ENCODE data around the gene CTDNEP1. TPM values are rescaled to one million over a fixed set of nuclear protein-coding genes. Genes with fewer than 3 reads are reported as not detected.
"Not testable (repeated sequence)": the region's sequence is repeated elsewhere in the genome, so short reads cannot be mapped to it uniquely, and the experiment has no call there.

CTDNEP1 gene
- total RNA-seq, 5 donors from 2014 or later (not counting 1 experiment from before 2014, with no cell fraction given), result 109 to 131 (median 125) TPM

- H3K27ac ChIP-seq (ENCODE audit: low read length), result no peak overlapping the region
- H3K4me1 ChIP-seq (ENCODE audit: control insufficient read depth in 1 of 2, extremely low read depth in 1 of 2, insufficient read depth in 2 of 2, low read length in 2 of 2), result peaks cover 14 to 44% of the 10 kb centered on the region in 2 experiments
- POLR2A ChIA-PET, result no interaction called here
- no peaks in the 10 kb centered on the region for H3K9me3 Mint-ChIP-seq
- no peaks in the 10 kb centered on the region for H3K27me3 ChIP-seq (replicated peaks in 1 of 2; ENCODE audit: control insufficient read depth in 2 of 2, extremely low read depth in 1 of 2, insufficient read depth in 2 of 2, low read length in 1 of 2)
- ATAC-seq (replicated peaks in 1 of 4) (no peak), DNase-seq (no peak)
- CTCF ChIA-PET, result no interaction called here
- no CpG with 5 or more reads among the region's 5 CpGs for WGBS (ENCODE audit: insufficient coverage)
- H3K27me3 Mint-ChIP-seq, result peaks cover 0 to 2% of the 10 kb centered on the region in 2 donors
- H3K4me3 ChIP-seq (ENCODE audit: control insufficient read depth in 1 of 2, extremely low read depth in 1 of 2, low read length in 1 of 2), result no peak overlapping the region
- H3K27ac Mint-ChIP-seq, result no peak overlapping the region
- H3K36me3 ChIP-seq (ENCODE audit: control insufficient read depth in 2 of 2, extremely low read depth in 1 of 2, insufficient read depth in 1 of 2, low read length in 1 of 2), result peaks cover 0 to 27% of the 10 kb centered on the region in 2 donors
- peaks cover 17% of the 10 kb centered on the region for H3K36me3 Mint-ChIP-seq
- H3K9me3 ChIP-seq, result no peaks in the 10 kb centered on the region
- no peak overlapping the region for H3K4me3 Mint-ChIP-seq
- H3K4me1 Mint-ChIP-seq, result peaks cover 45 to 51% (median 46%) of the 10 kb centered on the region in 3 donors
Observed at GRCh38 chr17:7246779-7247178, 4.8 kb downstream of the CTDNEP1 start.

GRCh38 chr17:7243838-7244237 lies 7.7 kb downstream of the CTDNEP1 start:
- H3K4me3 Mint-ChIP-seq, result peak overlapping the region in 2 of 3 donors; percentile 47 to 99
- Histone ChIP-seq H3K36me3 (ENCODE audit: control insufficient read depth in 2 of 2, extremely low read depth in 1 of 2, insufficient read depth in 1 of 2, low read length in 1 of 2) (peaks cover 0 to 39% of the 10 kb centered on the region in 2 donors), H3K4me1 (ENCODE audit: control insufficient read depth in 1 of 2, extremely low read depth in 1 of 2, insufficient read depth in 2 of 2, low read length in 2 of 2) (peaks cover 16 to 43% of the 10 kb centered on the region in 2 experiments)
- POLR2A ChIA-PET; H3K27ac Mint-ChIP-seq; H3K9me3 ChIP-seq; H3K9me3 Mint-ChIP-seq; H3K4me3 ChIP-seq (ENCODE audit: control insufficient read depth in 1 of 2, extremely low read depth in 1 of 2, low read length in 1 of 2); ATAC-seq (replicated peaks in 1 of 4); DNase-seq; H3K27me3 ChIP-seq (replicated peaks in 1 of 2; ENCODE audit: control insufficient read depth in 2 of 2, extremely low read depth in 1 of 2, insufficient read depth in 2 of 2, low read length in 1 of 2); H3K27ac ChIP-seq (ENCODE audit: low read length); H3K27me3 Mint-ChIP-seq: not testable (repeated sequence)
- peaks cover 46 to 51% (median 46%) of the 10 kb centered on the region in 3 donors for H3K4me1 Mint-ChIP-seq
- H3K36me3 Mint-ChIP-seq, result peaks cover 29% of the 10 kb centered on the region
- WGBS (ENCODE audit: insufficient coverage), result 100% methylated on average over 3 of the region's 10 CpGs
- CTCF ChIA-PET, result interaction anchor here in 1 of 2 donors (0.6 to 0.9 kb wide), 3 partner anchors 10 to 670 kb away, joined by 3 to 4 read pairs (median 3); no protein-coding TSS in a partner anchor

GRCh38 chr17:7243453-7243729 lies 8.1 kb downstream of the CTDNEP1 start:
- H3K9me3 ChIP-seq, result no peaks in the 10 kb centered on the region
- H3K27ac ChIP-seq (ENCODE audit: low read length), result peak overlapping the region; percentile 87
- Mint-ChIP-seq H3K27ac (peak overlapping the region; percentile 99 to 100), H3K9me3 (no peaks in the 10 kb centered on the region), H3K4me3 (peak overlapping the region; percentile 97 to 99 (median 98)), H3K36me3 (peaks cover 29% of the 10 kb centered on the region), H3K27me3 (peaks cover 0 to 2% of the 10 kb centered on the region in 2 donors), H3K4me1 (peaks cover 42 to 46% (median 42%) of the 10 kb centered on the region in 3 donors)
- POLR2A ChIA-PET, result no interaction called here
- CTCF ChIA-PET, result interaction anchor here in 1 of 2 donors (0.6 to 2.3 kb wide), 5 partner anchors 11 to 670 kb away, joined by 3 to 12 read pairs (median 4); partner anchors contain the start of gene TMEM102
- peaks cover 13 to 39% of the 10 kb centered on the region in 2 experiments for H3K4me1 ChIP-seq (ENCODE audit: control insufficient read depth in 1 of 2, extremely low read depth in 1 of 2, insufficient read depth in 2 of 2, low read length in 2 of 2)
- peak overlapping the region; percentile 89 to 96 for H3K4me3 ChIP-seq (ENCODE audit: control insufficient read depth in 1 of 2, extremely low read depth in 1 of 2, low read length in 1 of 2)
- DNase-seq (no peak), ATAC-seq (replicated peaks in 1 of 4) (no peak)
- peaks cover 0 to 39% of the 10 kb centered on the region in 2 donors for H3K36me3 ChIP-seq (ENCODE audit: control insufficient read depth in 2 of 2, extremely low read depth in 1 of 2, insufficient read depth in 1 of 2, low read length in 1 of 2)
- H3K27me3 ChIP-seq (replicated peaks in 1 of 2; ENCODE audit: control insufficient read depth in 2 of 2, extremely low read depth in 1 of 2, insufficient read depth in 2 of 2, low read length in 1 of 2), result no peaks in the 10 kb centered on the region
- WGBS (ENCODE audit: insufficient coverage), result 100% methylated on average over 1 of the region's 2 CpGs

GRCh38 chr17:7242717-7243452 lies 8.6 kb downstream of the CTDNEP1 start:
- DNase-seq (peak; percentile 83 to 97 (median 91)), ATAC-seq (replicated peaks in 1 of 4) (peak; percentile 45 to 51 (median 49))
- Mint-ChIP-seq H3K9me3 (no peaks in the 10 kb centered on the region), H3K36me3 (peaks cover 29% of the 10 kb centered on the region), H3K27ac (peak overlapping the region; percentile 99 to 100), H3K27me3 (peaks cover 0 to 2% of the 10 kb centered on the region in 2 donors), H3K4me3 (peak overlapping the region; percentile 97 to 99 (median 98)), H3K4me1 (peaks cover 41 to 46% (median 42%) of the 10 kb centered on the region in 3 donors)
- POLR2A ChIA-PET, result interaction anchor here (0.6 to 0.9 kb wide), 3 partner anchors 8 to 27 kb away, joined by 3 to 4 read pairs (median 3); partner anchors contain the start of gene DVL2 (in 1 of the 2)
- H3K4me1 ChIP-seq (ENCODE audit: control insufficient read depth in 1 of 2, extremely low read depth in 1 of 2, insufficient read depth in 2 of 2, low read length in 2 of 2), result peaks cover 13 to 37% of the 10 kb centered on the region in 2 experiments
- H3K4me3 ChIP-seq (ENCODE audit: control insufficient read depth in 1 of 2, extremely low read depth in 1 of 2, low read length in 1 of 2), result peak overlapping the region; percentile 89 to 96
- no peaks in the 10 kb centered on the region for H3K27me3 ChIP-seq (replicated peaks in 1 of 2; ENCODE audit: control insufficient read depth in 2 of 2, extremely low read depth in 1 of 2, insufficient read depth in 2 of 2, low read length in 1 of 2)
- peak overlapping the region; percentile 87 for H3K27ac ChIP-seq (ENCODE audit: low read length)
- WGBS (ENCODE audit: insufficient coverage), result 3% methylated on average over 49 of the region's 49 CpGs
- no peaks in the 10 kb centered on the region for H3K9me3 ChIP-seq
- CTCF ChIA-PET, result interaction anchor here in 1 of 2 donors (0.6 to 2.3 kb wide), 13 partner anchors 8 to 956 kb away, joined by 3 to 12 read pairs (median 4); partner anchors contain the start of genes ACADVL, CTDNEP1, DLG4 and ELP5
- peaks cover 0 to 39% of the 10 kb centered on the region in 2 donors for H3K36me3 ChIP-seq (ENCODE audit: control insufficient read depth in 2 of 2, extremely low read depth in 1 of 2, insufficient read depth in 1 of 2, low read length in 1 of 2)

GRCh38 chr17:7241783-7242716 lies 9.5 kb downstream of the CTDNEP1 start, which contains the start of gene GABARAP:
Gene GABARAP (minus strand): TSS chr17:7242449. CDS start chr17:7242330, 119 bp downstream.
- ATAC-seq (replicated peaks in 1 of 4), result peak; percentile 27 to 48 (median 36)
- Histone ChIP-seq H3K27me3 (replicated peaks in 1 of 2; ENCODE audit: control insufficient read depth in 2 of 2, extremely low read depth in 1 of 2, insufficient read depth in 2 of 2, low read length in 1 of 2) (no peaks in the 10 kb centered on the region), H3K9me3 (no peaks in the 10 kb centered on the region), H3K27ac (ENCODE audit: low read length) (peak within 1 kb of the TSS; percentile 87), H3K4me1 (ENCODE audit: control insufficient read depth in 1 of 2, extremely low read depth in 1 of 2, insufficient read depth in 2 of 2, low read length in 2 of 2) (peaks cover 13 to 40% of the 10 kb centered on the region in 2 experiments), H3K4me3 (ENCODE audit: control insufficient read depth in 1 of 2, extremely low read depth in 1 of 2, low read length in 1 of 2) (peak within 1 kb of the TSS; percentile 89 to 96), H3K36me3 (ENCODE audit: control insufficient read depth in 2 of 2, extremely low read depth in 1 of 2, insufficient read depth in 1 of 2, low read length in 1 of 2) (peaks cover 0 to 39% of the 10 kb centered on the region in 2 donors)
- POLR2A ChIA-PET, result interaction anchor here (0.6 to 0.9 kb wide), 3 partner anchors 8 to 27 kb away, joined by 3 to 4 read pairs (median 3); partner anchors contain the start of gene DVL2 (in 1 of the 2)
- H3K27me3 Mint-ChIP-seq, result peaks cover 0 to 2% of the 10 kb centered on the region in 2 donors
- no peaks in the 10 kb centered on the region for H3K9me3 Mint-ChIP-seq
- WGBS (ENCODE audit: insufficient coverage), result under 1% methylated on average over 50 of the region's 62 CpGs
- peak within 1 kb of the TSS; percentile 97 to 99 (median 98) for H3K4me3 Mint-ChIP-seq
- H3K4me1 Mint-ChIP-seq, result peaks cover 45 to 51% (median 46%) of the 10 kb centered on the region in 3 donors
- CTCF ChIA-PET, result interaction anchor here in 1 of 2 donors (0.6 to 2.3 kb wide), 12 partner anchors 9 to 957 kb away, joined by 3 to 12 read pairs (median 4); partner anchors contain the start of genes ACADVL, CTDNEP1, DLG4 and ELP5
- peaks cover 31% of the 10 kb centered on the region for H3K36me3 Mint-ChIP-seq
- DNase-seq, result peak; percentile 73 to 97 (median 87)
- H3K27ac Mint-ChIP-seq, result peak within 1 kb of the TSS; percentile 99 to 100

Measured in T-cell (primary cell).